ENCODE results near the gene PLPP3.

- TF ChIP-seq SP1 (IDR thresholded peaks at IDR 0.05) = no peak
- no peak for TF ChIP-seq FOXM1 (IDR thresholded peaks at IDR 0.05; ENCODE audit: borderline replicate concordance)
- TF ChIP-seq SUZ12 (IDR thresholded peaks at IDR 0.05) = no peak
Observed at GRCh38 chr1:56535362-56535761, 44.0 kb downstream of the PLPP3 start.

Measured in HEK293T (cell line).